ENCODE measurements around the gene DEDD2.

Gene DEDD2

DNA sequence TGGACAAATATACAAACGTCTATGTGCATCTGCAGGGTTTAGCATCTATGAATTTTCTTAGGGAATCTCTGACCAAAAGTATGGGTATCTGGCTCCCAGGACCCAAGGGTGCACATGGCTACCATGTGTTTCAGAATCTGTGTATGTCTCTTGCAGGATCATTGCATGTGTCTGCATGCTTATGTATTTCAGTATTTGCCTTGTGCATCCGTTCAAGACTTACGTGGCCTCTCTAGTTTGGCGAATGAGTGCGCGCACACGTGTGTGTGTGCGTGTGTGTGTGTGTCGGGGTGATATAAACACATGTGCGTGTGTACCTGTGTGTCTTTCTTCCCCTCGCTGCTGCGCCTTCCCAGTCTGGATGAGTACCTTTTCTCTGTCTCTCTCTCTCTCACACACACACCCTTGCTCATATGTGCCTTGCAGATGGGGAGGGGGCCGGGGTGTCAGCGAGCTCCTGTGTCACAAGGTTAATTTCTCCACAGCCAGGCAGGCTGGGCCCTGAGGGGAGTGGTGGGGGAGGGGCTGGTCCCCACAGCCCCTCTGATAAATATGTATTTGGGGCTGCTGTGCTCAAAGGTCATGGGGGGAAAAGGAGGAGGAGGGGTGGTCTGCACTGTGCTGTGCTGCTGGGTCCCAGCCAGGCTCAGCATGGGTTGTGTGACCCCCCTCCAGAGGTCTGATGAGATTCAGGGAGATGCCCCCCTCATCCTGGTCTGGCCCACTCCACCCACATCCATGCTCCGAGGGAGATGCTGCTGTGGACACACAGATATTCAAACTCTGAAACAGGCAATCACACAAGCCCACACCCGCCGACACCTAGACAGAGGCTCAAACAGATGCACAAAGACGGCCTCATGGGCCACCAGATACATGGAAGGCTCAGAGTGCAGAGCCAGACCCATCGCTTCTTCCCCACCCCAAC, 47.7 kb downstream of the DEDD2 start:
- no peak overlapping the region for H3K4me3 ChIP-seq (ENCODE audit: low read length)
- no peak for TF ChIP-seq ZNF274 (IDR thresholded peaks at IDR 0.05; ENCODE audit: low read depth, low read length)

GRCh38 chr19:42168206-42168605, 49.3 kb downstream of the DEDD2 start:
- no peak for TF ChIP-seq ZNF274 (IDR thresholded peaks at IDR 0.05; ENCODE audit: low read depth, low read length)
- H3K4me3 ChIP-seq (ENCODE audit: low read length) = no peak overlapping the region

DNA sequence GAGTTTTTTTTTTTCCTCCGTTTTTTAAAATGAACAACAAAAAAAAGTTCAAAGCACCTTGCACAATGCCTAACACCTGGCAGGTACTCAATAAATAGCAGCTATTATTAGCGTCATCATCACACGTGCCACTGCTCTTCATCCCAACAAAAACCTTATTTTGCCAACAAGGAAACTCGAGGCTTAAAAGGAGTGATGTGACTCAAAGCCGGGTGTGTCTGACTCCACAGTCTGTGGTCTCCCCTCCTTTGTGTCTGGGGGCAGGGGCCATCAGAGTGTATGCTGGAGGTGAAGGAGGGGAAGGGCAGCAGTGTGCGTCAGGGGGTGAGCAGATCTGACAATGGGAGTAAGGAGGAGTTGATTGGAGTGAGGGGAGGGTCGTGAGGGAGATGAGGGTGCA, 51.2 kb downstream of the DEDD2 start:
- H3K4me3 ChIP-seq (ENCODE audit: low read length) = no peak overlapping the region
- TF ChIP-seq ZNF274 (IDR thresholded peaks at IDR 0.05; ENCODE audit: low read depth, low read length) = no peak

- no peak overlapping the region for H3K4me3 ChIP-seq (ENCODE audit: low read length)
- no peak for TF ChIP-seq ZNF274 (IDR thresholded peaks at IDR 0.05; ENCODE audit: low read depth, low read length)
Measured at GRCh38 chr19:42165146-42165545, 52.3 kb downstream of the DEDD2 start.

DNA sequence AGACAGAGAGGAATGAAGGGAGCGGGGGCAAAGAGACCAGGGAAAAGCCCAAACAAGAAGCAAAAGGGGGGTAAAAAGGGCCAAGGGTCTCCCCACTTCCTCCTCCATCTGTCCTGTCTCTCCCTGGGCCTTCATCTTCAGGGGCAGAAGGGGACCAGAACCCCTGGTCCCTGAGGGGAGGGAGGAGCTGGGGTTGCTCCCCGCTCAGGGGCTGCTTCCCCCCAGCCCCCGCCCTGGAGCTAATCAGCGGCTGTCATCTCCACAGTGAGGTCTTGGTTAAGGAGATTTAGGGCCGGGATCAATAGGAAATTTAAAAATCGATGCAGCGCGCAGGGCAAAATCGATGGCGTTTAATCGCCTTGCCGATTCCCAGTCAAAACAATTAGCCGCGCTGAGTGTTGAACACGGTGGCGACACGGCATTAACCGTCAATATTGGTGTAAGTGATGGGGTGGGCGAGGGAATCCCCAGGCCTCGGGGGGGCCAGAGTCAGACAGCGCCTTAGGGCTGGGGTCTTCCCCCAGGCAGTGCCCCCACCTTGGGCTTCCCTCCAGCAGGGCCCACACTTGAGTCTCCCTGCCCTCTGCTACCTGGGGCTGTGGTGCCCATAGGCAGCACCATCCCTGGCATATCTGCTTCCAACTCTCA, 55.7 kb downstream of the DEDD2 start:
- H3K4me3 ChIP-seq (ENCODE audit: low read length) = no peak overlapping the region
- TF ChIP-seq ZNF274 (IDR thresholded peaks at IDR 0.05; ENCODE audit: low read depth, low read length) = no peak

GRCh38 chr19:42159942-42160341, 57.5 kb downstream of the DEDD2 start:
- H3K4me3 ChIP-seq (ENCODE audit: low read length) = no peak overlapping the region
- TF ChIP-seq ZNF274 (IDR thresholded peaks at IDR 0.05; ENCODE audit: low read depth, low read length) = no peak

DNA sequence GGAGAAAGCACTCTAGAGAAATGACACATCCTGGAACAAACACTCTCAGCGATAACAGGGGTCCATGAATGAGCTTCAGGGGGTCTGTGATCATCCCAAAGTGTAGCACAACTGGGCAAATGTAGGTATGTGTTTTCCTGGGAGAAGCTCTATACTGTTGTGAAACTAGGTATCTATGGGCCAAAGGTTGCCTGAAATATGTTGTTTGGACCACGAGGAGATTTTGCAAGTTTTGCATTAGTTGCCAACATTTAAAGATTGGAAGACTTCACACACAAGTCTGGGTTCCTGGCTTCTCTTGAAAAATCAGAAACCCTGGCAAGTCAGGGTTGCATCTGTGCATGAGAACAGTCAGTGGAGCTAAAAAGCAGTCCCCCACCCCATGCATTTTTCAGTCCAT, 58.6 kb downstream of the DEDD2 start:
- TF ChIP-seq ZNF274 (IDR thresholded peaks at IDR 0.05; ENCODE audit: low read depth, low read length) = no peak
- H3K4me3 ChIP-seq (ENCODE audit: low read length) = no peak overlapping the region

DNA sequence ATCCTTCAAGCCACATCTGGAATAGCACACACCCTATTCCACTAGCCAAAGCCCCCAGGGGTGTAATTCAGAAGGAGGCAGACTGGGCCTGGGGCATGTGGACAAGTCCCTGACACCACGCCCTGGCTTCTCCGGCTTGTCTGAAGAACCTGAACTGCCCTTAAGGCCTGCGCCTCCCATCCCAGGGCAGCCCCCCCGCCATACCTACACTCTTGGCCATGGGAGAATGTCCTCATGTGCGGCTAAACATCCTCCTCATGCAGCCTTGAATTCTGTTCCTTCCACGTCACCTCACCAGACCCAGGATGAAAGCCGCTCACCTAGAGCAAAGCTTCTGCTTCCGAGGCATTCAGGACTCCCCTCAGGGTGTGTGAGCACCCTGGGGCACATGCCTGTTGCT, 60.9 kb downstream of the DEDD2 start:
- H3K4me3 ChIP-seq (ENCODE audit: low read length) = no peak overlapping the region
- no peak for TF ChIP-seq ZNF274 (IDR thresholded peaks at IDR 0.05; ENCODE audit: low read depth, low read length)

DNA sequence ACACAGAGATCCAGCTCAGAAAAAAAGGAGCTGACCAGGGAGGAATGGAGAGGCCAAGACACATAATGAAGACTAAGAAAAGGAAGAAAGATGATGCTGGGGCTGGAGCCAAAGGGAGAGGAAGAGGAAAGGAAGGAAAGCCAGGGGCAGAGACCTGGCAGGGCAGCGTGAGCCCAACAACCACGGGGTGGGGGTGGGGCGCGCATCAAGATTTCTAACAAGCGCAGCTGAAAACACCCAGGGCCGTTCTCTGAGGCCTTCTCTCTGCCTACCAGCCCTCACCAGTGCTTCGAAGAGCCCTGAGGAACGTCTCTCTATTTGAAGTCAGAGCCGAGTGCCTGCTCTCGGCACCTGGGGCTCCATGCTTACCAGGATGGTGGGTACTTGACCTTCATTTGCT, 61.7 kb downstream of the DEDD2 start:
- no peak for TF ChIP-seq ZNF274 (IDR thresholded peaks at IDR 0.05; ENCODE audit: low read depth, low read length)
- H3K4me3 ChIP-seq (ENCODE audit: low read length) = no peak overlapping the region

- TF ChIP-seq ZNF274 (IDR thresholded peaks at IDR 0.05; ENCODE audit: low read depth, low read length) = no peak
- no peak overlapping the region for H3K4me3 ChIP-seq (ENCODE audit: low read length)
Measured at GRCh38 chr19:42154471-42155323, 62.8 kb downstream of the DEDD2 start.

GRCh38 chr19:42153672-42154433, 63.6 kb downstream of the DEDD2 start:
- no peak overlapping the region for H3K4me3 ChIP-seq (ENCODE audit: low read length)
- no peak for TF ChIP-seq ZNF274 (IDR thresholded peaks at IDR 0.05; ENCODE audit: low read depth, low read length)

DNA sequence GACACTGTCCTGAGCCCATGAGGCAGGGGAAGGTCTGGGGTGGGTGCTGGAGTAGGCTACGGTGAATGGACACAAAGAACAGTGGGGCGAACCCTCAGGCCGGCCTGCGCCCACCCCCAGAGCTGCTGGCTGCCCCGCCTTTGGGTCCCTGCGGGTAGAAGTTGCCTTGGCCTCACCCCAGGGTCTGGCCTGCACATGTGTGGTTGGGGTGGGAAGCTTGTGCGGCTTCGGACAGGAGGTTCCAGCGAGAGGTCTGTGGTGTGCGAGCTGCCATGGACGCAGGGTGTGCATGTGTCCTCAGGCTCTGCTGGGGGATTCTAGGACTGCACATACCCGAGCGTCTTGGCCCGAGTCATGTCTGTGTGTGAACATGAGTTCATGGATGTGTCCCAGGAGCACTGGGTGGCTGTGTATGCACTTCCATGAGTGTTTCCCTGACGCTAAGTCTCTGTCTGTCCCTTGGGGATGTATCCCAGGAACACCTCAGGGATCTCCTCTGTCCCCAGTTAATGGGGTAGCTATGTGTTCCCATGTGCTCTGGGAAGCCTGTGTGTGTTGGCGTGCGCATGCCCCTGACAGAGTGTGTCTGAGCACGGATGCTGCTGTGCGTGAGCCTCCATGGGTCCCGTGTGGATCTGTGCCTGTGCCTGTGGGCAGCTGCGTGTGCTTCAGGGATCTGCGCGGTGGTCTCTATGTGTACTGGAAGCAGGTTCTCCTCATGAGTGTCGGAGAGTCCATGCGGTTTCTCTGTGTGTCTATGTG, 64.4 kb downstream of the DEDD2 start:
- TF ChIP-seq ZNF274 (IDR thresholded peaks at IDR 0.05; ENCODE audit: low read depth, low read length) = no peak
- H3K4me3 ChIP-seq (ENCODE audit: low read length) = no peak overlapping the region
